Measurements from ENCODE around the gene CDK19. TPM values are rescaled to one million over a fixed set of nuclear protein-coding genes. Genes with fewer than 3 reads are reported as not detected.

Gene CDK19
- total RNA-seq, 1 experiment from 2014 or later, result 7.0 TPM

- Histone ChIP-seq H3K27ac (ENCODE audit: insufficient read length, low read depth, low read length) (no peak overlapping the region), H2BK20ac (ENCODE audit: low read depth, low read length, poor library complexity, severe bottlenecking) (no peak overlapping the region), H4K20me1 (ENCODE audit: control insufficient read depth, insufficient read depth, insufficient read length) (no peaks in the 10 kb centered on the region), H3K9me3 (ENCODE audit: control insufficient read depth, low read depth, low read length) (no peaks in the 10 kb centered on the region), H3K4ac (ENCODE audit: low read depth, low read length) (no peak overlapping the region), H2AFZ (ENCODE audit: low read length) (no peak overlapping the region), H2BK120ac (ENCODE audit: low read depth, low read length, poor library complexity, severe bottlenecking) (no peak overlapping the region), H2BK15ac (ENCODE audit: low read depth, low read length) (no peak overlapping the region), H3K9ac (ENCODE audit: extremely low read depth, insufficient read length, low read length) (no peak overlapping the region), H3K4me1 (ENCODE audit: insufficient read depth, low read length) (no peaks in the 10 kb centered on the region), H4K91ac (ENCODE audit: insufficient read length, low read depth, low read length) (no peak overlapping the region), H3K18ac (ENCODE audit: insufficient read length, low read depth, low read length) (no peak overlapping the region), H2BK12ac (ENCODE audit: insufficient read length, low read depth, low read length) (no peak overlapping the region), H3K23me2 (ENCODE audit: insufficient read length, low read depth, low read length, poor library complexity, severe bottlenecking) (no peaks in the 10 kb centered on the region), H3K27me3 (ENCODE audit: insufficient read depth, low read length) (no peaks in the 10 kb centered on the region), H4K5ac (ENCODE audit: insufficient read length, low read depth, low read length) (no peak overlapping the region), H3K23ac (ENCODE audit: insufficient read length, low read depth, low read length) (no peak overlapping the region), H2AK5ac (ENCODE audit: insufficient read length, low read length) (no peak overlapping the region), H3K79me1 (ENCODE audit: insufficient read depth, low read depth, low read length, poor library complexity, severe bottlenecking) (no peaks in the 10 kb centered on the region), H3K56ac (ENCODE audit: insufficient read length, low read depth, low read length) (no peak overlapping the region), H3K4me2 (ENCODE audit: insufficient read depth, insufficient read length, low read length) (no peak overlapping the region), H3T11ph (ENCODE audit: low read length) (no peak overlapping the region), H3K79me2 (ENCODE audit: insufficient read depth, low read length) (no peaks in the 10 kb centered on the region), H3K14ac (ENCODE audit: insufficient read depth, low read length) (no peak overlapping the region), H2BK5ac (ENCODE audit: insufficient read length, low read length) (no peak overlapping the region), H4K8ac (replicated peaks; ENCODE audit: insufficient read length, low read depth, low read length) (no peak overlapping the region)
- no peaks in the 10 kb centered on the region for H3K9me3 Mint-ChIP-seq
- H3K4me3 Mint-ChIP-seq, result no peak overlapping the region
- no peak for TF ChIP-seq CTCF (conservative IDR thresholded peaks at IDR 0.05)
- peaks cover 0 to 7% (median 2%) of the 10 kb centered on the region in 3 experiments; a peak in 2 of 7 replicates for H3K36me3 Mint-ChIP-seq (ENCODE audit: insufficient read depth in 1 of 3, low read depth in 3 of 3)
- no peak for DNase-seq
- H3K27ac Mint-ChIP-seq, result peak overlapping the region in 1 of 3 experiments; percentile 71; a peak in 1 of 7 replicates
- H3K4me1 Mint-ChIP-seq, result peaks cover 4 to 7% of the 10 kb centered on the region in 2 experiments
- no peaks in the 10 kb centered on the region for H3K27me3 Mint-ChIP-seq (ENCODE audit: low read depth)
Observed at GRCh38 chr6:110642711-110643110, 172.6 kb downstream of the CDK19 start.

Data from H9 (cell line).